Neural cell (in vitro differentiated cells): ENCODE measurements around the gene BTBD17.

ENCODE experiments used
- MXI1 ChIP-seq: fragments of 450-650 bp; conservative IDR thresholded peaks from 2 replicates; pipeline ENCODE4 v1.6.1; 2014; ENCODE audit warnings: antibody characterized with exemption, mild to moderate bottlenecking; ENCODE audit not compliant: poor library complexity, severe bottlenecking
- POLR2AphosphoS5 ChIP-seq: IDR thresholded peaks from 2 replicates; pipeline ENCODE4 v1.6.1; 2012
- RAD21 ChIP-seq: fragments of 450-650 bp; conservative IDR thresholded peaks from 2 replicates; pipeline ENCODE4 v1.6.1; 2014; ENCODE audit warnings: antibody characterized with exemption, mild to moderate bottlenecking, moderate library complexity

DNA sequence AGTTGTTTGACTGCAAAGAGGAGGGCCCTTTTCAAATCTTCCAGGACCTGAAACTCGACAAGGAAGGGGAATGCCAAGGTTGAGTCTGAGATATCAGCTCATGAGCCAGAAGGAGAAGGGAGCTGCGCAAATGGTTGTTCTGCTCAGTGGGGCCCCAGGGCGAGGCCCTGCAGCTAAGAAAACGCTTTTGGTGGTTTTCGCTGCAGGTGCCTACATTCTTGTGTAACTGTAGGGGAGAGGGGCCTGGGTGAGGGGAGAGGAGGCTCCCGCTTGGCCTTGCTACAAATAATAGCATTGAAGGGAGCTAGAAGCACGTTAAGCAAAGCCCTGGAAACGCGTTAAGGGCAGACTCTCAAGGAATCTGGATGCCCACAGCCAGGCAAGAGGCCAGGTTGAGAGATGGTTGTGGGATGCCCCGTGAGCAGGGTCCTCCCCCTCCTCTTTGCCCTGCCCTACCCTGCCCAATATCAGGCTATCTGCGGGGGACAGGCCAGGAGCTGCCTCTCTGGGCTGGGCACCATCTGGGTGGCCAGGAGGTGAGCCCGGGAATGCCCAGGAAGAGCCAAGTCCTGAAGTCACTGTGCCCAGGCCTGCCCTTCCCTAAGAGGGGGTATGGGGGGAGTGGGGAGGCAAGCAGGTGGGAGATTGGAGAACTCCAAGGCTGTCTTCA lies 27.6 kb upstream of the BTBD17 start:
- no peak for TF ChIP-seq RAD21
- no peak for TF ChIP-seq MXI1
- TF ChIP-seq POLR2AphosphoS5 = no peak
